ENCODE measurements around the gene OXLD1.

Gene OXLD1

DNA sequence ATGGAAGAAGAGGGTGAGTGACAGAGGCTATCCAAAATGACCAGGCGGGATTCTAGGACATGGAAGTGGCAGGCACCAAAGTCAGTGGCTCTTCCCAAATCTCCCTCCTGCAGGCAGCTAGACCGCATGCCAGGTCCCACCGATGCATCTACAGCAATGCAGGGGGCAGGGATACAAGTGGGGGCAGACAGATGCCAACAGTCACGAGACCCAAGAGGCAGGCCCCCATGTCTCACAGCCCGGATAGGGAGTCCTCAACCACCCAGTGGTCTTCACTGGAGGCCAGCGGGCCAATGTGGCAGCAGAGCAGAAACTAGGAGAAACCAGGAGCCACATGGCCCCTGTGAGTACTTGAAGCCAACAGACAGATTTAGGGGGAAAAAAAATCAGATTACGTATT is 49.5 kb downstream of the OXLD1 start:
- DNase-seq (ENCODE audit: low spot score), result no peak

DNA sequence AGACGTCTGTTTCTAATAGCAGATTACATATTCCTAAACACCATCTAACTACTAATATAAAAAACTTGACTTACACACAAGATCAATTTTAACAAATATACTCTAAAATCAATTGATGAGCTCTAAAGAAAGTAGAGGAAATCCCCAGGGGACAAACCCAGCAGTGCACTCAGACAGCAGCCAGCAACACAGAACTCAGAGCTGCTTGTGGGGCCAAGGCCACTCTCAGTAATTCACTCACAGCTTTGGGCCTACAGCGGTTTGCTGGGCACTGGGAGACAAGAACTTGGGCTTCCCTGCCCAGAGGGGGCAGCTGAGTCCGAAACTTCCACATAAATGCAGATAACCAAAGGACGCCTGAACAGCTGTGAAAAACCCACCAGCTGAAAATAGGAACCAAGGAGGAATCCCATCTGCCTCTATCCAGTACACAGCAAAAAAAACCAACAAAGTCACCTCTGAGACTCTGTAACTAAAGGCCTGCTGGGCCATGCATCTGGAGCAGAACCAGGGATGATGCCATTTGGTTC is 50.9 kb downstream of the OXLD1 start:
- no peak for DNase-seq (ENCODE audit: low spot score)
